Upper lobe of left lung (tissue), 6 donors: ENCODE results near the gene PRDM11. TPM values are rescaled to one million over a fixed set of nuclear protein-coding genes. Genes with fewer than 3 reads are reported as not detected.

ENCODE experiments used
- ATAC-seq, 2 donors: fragments of 200-7000 bp; cut with Tn5 transposase; one replicate each; pipeline ENCODE4 v1.9.1; 2022; ENCODE audit warnings: mild to moderate bottlenecking in 2 of 2, moderate library complexity in 2 of 2; ENCODE audit not compliant: low FRiP score in 2 of 2
- DNase-seq, 2 donors: peaks; one replicate each; pipeline ENCODE4 v3.0.0-alpha.2; 2019 to 2020
- H3K27ac ChIP-seq, 4 donors: fragments of 200-600 bp; sonication (generic); one replicate each; pipeline ENCODE4 v1.5.1; 2016 to 2019
- H3K27me3 ChIP-seq, 4 donors: fragments of 200-600 bp; sonication (generic); one replicate each; pipeline ENCODE4 v1.5.1; 2017 to 2019
- H3K36me3 ChIP-seq, 4 donors: fragments of 200-600 bp; sonication (generic); one replicate each; pipeline ENCODE4 v1.5.1; 2016 to 2019
- H3K4me1 ChIP-seq, 4 donors: fragments of 200-600 bp; sonication (generic); one replicate each; pipeline ENCODE4 v1.5.1; 2018 to 2019
- H3K4me3 ChIP-seq, 4 donors: fragments of 200-600 bp; sonication (generic); one replicate each; pipeline ENCODE4 v1.5.1; 2017 to 2019; ENCODE audit warnings: mild to moderate bottlenecking in 2 of 4, moderate library complexity in 1 of 4
- H3K9me3 ChIP-seq, 4 donors: fragments of 200-600 bp; sonication (generic); one replicate each; pipeline ENCODE4 v1.5.1; 2018 to 2019
- EP300 ChIP-seq, 4 donors: sonication (generic); formaldehyde crosslinking; IDR thresholded peaks; one replicate each; pipeline ENCODE4 v1.5.1; 2017; ENCODE audit warnings: antibody characterized with exemption in 4 of 4, control low read depth in 2 of 4
- POLR2A ChIP-seq, 4 donors: fragments of 450-650 bp; IDR thresholded peaks; one replicate each; pipeline ENCODE4 v1.5.1; 2016 to 2017; ENCODE audit warnings: antibody characterized with exemption in 4 of 4, mild to moderate bottlenecking in 2 of 4
- POLR2AphosphoS5 ChIP-seq, 2 donors: sonication (generic); formaldehyde crosslinking; IDR thresholded peaks; one replicate each; pipeline ENCODE4 v1.5.1; 2017; ENCODE audit warnings: antibody characterized with exemption in 2 of 2
- WGBS, 2 donors: methylation state at CpG; one replicate each; pipeline ENCODE4 v1.1.5; 2017 to 2018; 5-methylcytosine and 5-hydroxymethylcytosine counted together
- total RNA-seq, 6 donors: library from RNA; depleted of rRNA in 4 of 6; stranded (reverse); fragments of >200 nt in 4 of 6; gene quantifications; one replicate each; pipeline versions ENCODE4 v1.1.0 to v1.2.1, GENCODE V29; 2016 to 2021
- TF ChIP-seq, protein P1 (sequence below), 6 experiments: fragments of 450-650 bp in 4 of 6; fragments of 200-600 bp in 2 of 6; sonication (generic) in 2 of 6; IDR thresholded peaks; one replicate each; pipeline ENCODE4 v1.5.1; 2016 to 2019; ENCODE audit warnings: antibody characterized with exemption in 6 of 6
- donor health status: DM: no; HTN: no; CAD: no; lungs with moderate emphysema.
- donor health status: DM: no; HTN: yes; CAD: no; lungs with severe emphysema.

Gene PRDM11
- total RNA-seq, 6 donors from 2014 or later: 12.7 to 21.1 (median 16.0) TPM

DNA sequence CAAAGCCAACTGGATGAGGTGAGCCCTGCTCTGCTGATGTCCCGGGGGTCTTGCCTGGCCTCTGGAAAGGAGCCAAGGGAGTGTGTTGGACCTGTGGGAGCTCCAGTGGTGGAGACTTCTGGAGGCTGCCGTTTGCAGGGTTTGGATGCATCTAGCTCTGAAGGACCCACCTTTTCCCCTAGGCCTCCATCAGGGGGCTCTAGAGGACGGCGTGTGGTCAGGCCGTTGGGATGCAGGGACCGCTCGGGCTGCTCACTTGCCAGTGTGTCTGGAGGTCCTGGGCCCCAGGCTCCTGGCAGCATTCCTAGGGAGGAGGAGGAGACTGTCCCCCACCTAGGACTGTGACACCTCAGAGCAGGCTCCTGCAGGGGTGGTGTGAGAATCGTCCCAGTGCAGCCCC lies 58.3 kb downstream of the PRDM11 start:
- WGBS, 2 donors: 79 to 83% methylated on average over 2 to 8 of the region's 8 CpGs
- peaks cover 0 to 14% (median 6%) of the 10 kb centered on the region in 4 donors for H3K36me3 ChIP-seq
- no peak for ATAC-seq
- TF ChIP-seq POLR2AphosphoS5 (IDR thresholded peaks at IDR 0.05) (no peak), EP300 (IDR thresholded peaks at IDR 0.05) (no peak), POLR2A (IDR thresholded peaks at IDR 0.05) (no peak)
- TF ChIP-seq, protein P1, sequence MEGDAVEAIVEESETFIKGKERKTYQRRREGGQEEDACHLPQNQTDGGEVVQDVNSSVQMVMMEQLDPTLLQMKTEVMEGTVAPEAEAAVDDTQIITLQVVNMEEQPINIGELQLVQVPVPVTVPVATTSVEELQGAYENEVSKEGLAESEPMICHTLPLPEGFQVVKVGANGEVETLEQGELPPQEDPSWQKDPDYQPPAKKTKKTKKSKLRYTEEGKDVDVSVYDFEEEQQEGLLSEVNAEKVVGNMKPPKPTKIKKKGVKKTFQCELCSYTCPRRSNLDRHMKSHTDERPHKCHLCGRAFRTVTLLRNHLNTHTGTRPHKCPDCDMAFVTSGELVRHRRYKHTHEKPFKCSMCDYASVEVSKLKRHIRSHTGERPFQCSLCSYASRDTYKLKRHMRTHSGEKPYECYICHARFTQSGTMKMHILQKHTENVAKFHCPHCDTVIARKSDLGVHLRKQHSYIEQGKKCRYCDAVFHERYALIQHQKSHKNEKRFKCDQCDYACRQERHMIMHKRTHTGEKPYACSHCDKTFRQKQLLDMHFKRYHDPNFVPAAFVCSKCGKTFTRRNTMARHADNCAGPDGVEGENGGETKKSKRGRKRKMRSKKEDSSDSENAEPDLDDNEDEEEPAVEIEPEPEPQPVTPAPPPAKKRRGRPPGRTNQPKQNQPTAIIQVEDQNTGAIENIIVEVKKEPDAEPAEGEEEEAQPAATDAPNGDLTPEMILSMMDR (IDR thresholded peaks at IDR 0.05): no peak
- no peaks in the 10 kb centered on the region for H3K9me3 ChIP-seq
- no peaks in the 10 kb centered on the region for H3K27me3 ChIP-seq
- H3K4me1 ChIP-seq: peaks cover 13 to 22% (median 18%) of the 10 kb centered on the region in 4 donors
- H3K4me3 ChIP-seq: no peak overlapping the region
- H3K27ac ChIP-seq: no peak overlapping the region
- no peak for DNase-seq

DNA sequence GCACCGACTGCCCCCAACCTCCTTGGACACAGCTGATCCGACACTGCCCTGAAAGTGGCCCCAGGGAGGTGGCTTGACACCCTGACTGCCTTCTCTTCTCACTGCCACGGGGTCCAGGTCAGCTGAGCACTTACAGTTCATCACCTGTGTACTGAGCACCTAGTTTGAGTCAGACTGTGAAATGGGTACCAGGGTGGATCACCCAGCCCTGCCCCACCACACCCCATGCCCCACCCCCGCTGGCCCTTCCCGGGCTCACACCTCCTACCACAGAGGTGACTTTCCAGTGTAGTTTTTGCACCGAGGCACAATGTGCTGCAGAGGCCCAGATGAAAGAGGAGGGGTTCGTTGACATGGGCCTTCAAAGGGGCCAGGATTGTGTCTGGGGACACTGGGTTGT lies 59.5 kb downstream of the PRDM11 start:
- WGBS, 2 donors: 92 to 95% methylated on average over 7 of the region's 7 CpGs
- Histone ChIP-seq H3K9me3 (no peaks in the 10 kb centered on the region), H3K27ac (peak overlapping the region in 1 of 4 donors; percentile 6), H3K36me3 (peaks cover 0 to 14% (median 6%) of the 10 kb centered on the region in 4 donors), H3K27me3 (no peaks in the 10 kb centered on the region), H3K4me3 (no peak overlapping the region), H3K4me1 (peaks cover 20 to 32% (median 28%) of the 10 kb centered on the region in 4 donors)
- no peak for ATAC-seq
- DNase-seq: no peak
- TF ChIP-seq POLR2A (IDR thresholded peaks at IDR 0.05) (no peak), EP300 (IDR thresholded peaks at IDR 0.05) (no peak), POLR2AphosphoS5 (IDR thresholded peaks at IDR 0.05) (no peak)
- TF ChIP-seq, protein P1 (IDR thresholded peaks at IDR 0.05): no peak

DNA sequence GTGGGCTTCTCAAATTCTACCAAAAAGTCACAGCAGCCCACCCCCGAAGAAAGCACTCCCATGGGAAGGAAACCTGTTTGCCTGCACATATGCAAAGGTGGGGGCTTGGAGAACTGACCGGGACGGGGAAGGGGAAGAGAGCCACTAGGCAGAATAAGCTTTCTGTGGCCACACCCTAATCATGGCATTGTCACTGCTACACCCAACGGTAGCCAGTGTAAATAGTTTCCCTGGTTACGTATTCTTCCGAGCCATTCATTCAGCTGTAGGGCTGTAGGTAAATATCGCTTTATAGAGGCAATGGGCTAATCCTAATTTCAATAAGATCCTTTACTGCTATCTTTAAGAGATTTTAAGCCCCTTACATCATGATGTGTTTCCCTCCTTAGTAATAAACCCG lies 61.7 kb downstream of the PRDM11 start:
- H3K36me3 ChIP-seq: peaks cover 0 to 23% (median 15%) of the 10 kb centered on the region in 4 donors
- peak overlapping the region in 3 of 4 donors; percentile 75 to 85 (median 82) for H3K27ac ChIP-seq
- H3K4me3 ChIP-seq: no peak overlapping the region
- 61 to 77% methylated on average over 8 of the region's 8 CpGs for WGBS, 2 donors
- DNase-seq: no peak
- no peaks in the 10 kb centered on the region for H3K27me3 ChIP-seq
- ATAC-seq: no peak
- TF ChIP-seq POLR2AphosphoS5 (IDR thresholded peaks at IDR 0.05) (peak in 1 of 2 donors; percentile 11), EP300 (IDR thresholded peaks at IDR 0.05) (no peak)
- H3K9me3 ChIP-seq: no peaks in the 10 kb centered on the region
- H3K4me1 ChIP-seq: peaks cover 24 to 40% (median 35%) of the 10 kb centered on the region in 4 donors

DNA sequence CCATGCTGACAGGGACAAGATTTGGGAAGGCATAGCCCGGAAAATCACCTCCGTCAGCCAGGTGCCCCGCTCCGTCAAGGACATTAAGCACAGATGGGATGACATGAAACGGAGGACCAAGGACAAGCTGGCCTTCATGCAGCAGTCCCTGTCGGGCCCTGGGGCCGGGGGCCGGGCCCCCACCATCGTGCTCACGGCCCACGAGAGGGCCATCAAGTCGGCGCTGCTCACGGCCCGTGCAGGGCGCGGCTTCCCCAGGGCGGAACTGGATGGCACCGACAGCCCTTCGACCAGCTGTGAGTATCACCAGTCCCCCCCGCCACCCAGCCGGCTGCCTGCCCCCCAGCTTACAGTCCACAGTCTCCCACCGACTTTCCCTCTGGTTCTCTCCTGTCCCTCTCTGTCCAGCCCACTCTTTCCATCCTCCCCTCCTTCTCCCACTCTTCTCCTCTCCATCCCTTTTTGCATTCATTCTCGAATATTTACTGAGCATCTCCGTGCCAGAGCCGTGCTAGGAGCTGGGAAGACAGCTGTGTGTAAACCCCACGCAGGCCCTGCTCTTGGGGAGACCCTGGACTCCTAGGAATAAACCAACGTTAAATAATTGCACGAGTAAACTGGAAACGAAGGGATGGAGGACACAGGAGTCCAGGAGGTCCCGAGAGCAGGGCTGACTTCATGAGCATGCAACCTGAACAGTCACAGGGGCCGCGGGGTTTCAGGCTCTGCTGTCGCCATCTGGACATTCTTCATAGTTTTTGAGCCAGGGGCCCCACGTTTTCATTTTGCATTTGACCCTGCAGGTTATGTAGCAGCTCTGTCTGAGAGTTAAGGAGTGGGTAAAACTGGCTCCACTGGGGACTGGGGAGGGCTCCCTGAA lies 62.8 kb downstream of the PRDM11 start:
- WGBS, 2 donors: 59 to 80% methylated on average over 17 to 35 of the region's 35 CpGs
- no peaks in the 10 kb centered on the region for H3K9me3 ChIP-seq
- peaks cover 24 to 42% (median 35%) of the 10 kb centered on the region in 4 donors for H3K4me1 ChIP-seq
- peak overlapping the region; percentile 74 to 85 (median 78) for H3K27ac ChIP-seq
- ATAC-seq (no peak), DNase-seq (peak in 1 of 2 donors; percentile 79)
- peaks cover 0 to 25% (median 19%) of the 10 kb centered on the region in 4 donors for H3K36me3 ChIP-seq
- no peak for TF ChIP-seq POLR2A (IDR thresholded peaks at IDR 0.05)
- TF ChIP-seq, protein P1 (IDR thresholded peaks at IDR 0.05): no peak
- TF ChIP-seq POLR2AphosphoS5 (IDR thresholded peaks at IDR 0.05): no peak
- no peak for TF ChIP-seq EP300 (IDR thresholded peaks at IDR 0.05)
- no peaks in the 10 kb centered on the region for H3K27me3 ChIP-seq
- H3K4me3 ChIP-seq: peak overlapping the region in 2 of 4 donors; percentile 23 to 26

DNA sequence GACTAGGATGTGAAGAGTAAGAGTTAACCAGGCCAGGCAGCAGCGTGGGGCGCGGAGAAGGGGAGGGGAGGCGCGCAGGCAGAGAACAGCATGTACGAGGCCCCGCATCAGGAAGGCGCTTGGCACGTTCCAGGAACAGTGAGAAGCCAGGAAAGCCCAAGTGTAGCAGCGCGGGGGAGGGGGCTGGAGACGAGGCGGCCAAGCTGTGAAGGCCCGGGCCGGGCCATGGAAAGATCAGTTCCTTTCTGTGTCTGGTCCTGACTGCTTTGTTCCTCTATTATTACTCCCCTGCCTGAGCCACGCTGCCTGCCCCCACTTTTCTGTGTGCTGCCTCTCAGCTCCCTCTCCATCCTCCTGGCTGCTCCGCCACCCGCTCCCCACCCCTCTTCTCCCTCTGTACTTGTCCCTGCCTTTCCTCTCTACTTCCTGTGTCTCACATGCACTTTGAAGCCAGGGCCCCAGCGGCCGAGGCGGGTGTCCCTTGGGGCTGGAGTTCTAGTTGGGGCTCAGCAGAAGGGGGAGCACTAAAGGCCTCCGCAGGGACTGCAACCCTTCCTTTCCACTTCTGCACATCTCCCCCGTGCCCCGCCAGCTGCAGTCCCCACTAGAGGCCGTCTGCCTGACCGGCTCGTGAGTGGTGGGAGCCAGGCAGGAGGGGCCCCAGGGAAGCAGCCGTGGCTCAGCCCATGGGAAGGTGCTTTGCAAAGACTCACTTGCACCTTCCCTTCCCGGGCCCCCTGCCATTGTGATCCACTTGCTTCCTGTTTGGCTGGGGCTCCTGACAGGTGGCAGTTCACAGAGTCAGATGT lies 63.7 kb downstream of the PRDM11 start:
- H3K4me3 ChIP-seq: peak overlapping the region in 2 of 4 donors; percentile 23 to 26
- no peaks in the 10 kb centered on the region for H3K27me3 ChIP-seq
- peak; percentile 69 to 85 for DNase-seq

More for the DNA sequence above, 63.7 kb downstream of the PRDM11 start:
- peaks cover 0 to 24% (median 18%) of the 10 kb centered on the region in 4 donors for H3K36me3 ChIP-seq
- TF ChIP-seq EP300 (IDR thresholded peaks at IDR 0.05) (peak in 3 of 4 donors; percentile 42 to 93 (median 92)), POLR2AphosphoS5 (IDR thresholded peaks at IDR 0.05) (peak; percentile 83 to 85), POLR2A (IDR thresholded peaks at IDR 0.05) (no peak)
- TF ChIP-seq, protein P1 (IDR thresholded peaks at IDR 0.05): peak in 1 of 6 experiments; percentile 23
- 20 to 32% methylated on average over 24 to 29 of the region's 29 CpGs for WGBS, 2 donors
- peak overlapping the region; percentile 74 to 85 (median 78) for H3K27ac ChIP-seq
- ATAC-seq: peak; percentile 76 to 77
- H3K4me1 ChIP-seq: peaks cover 24 to 46% (median 36%) of the 10 kb centered on the region in 4 donors
- no peaks in the 10 kb centered on the region for H3K9me3 ChIP-seq
